ENCODE results near the gene MAP2. TPM values are rescaled to one million over a fixed set of nuclear protein-coding genes. Genes with fewer than 3 reads are reported as not detected.

Gene MAP2, protein sequence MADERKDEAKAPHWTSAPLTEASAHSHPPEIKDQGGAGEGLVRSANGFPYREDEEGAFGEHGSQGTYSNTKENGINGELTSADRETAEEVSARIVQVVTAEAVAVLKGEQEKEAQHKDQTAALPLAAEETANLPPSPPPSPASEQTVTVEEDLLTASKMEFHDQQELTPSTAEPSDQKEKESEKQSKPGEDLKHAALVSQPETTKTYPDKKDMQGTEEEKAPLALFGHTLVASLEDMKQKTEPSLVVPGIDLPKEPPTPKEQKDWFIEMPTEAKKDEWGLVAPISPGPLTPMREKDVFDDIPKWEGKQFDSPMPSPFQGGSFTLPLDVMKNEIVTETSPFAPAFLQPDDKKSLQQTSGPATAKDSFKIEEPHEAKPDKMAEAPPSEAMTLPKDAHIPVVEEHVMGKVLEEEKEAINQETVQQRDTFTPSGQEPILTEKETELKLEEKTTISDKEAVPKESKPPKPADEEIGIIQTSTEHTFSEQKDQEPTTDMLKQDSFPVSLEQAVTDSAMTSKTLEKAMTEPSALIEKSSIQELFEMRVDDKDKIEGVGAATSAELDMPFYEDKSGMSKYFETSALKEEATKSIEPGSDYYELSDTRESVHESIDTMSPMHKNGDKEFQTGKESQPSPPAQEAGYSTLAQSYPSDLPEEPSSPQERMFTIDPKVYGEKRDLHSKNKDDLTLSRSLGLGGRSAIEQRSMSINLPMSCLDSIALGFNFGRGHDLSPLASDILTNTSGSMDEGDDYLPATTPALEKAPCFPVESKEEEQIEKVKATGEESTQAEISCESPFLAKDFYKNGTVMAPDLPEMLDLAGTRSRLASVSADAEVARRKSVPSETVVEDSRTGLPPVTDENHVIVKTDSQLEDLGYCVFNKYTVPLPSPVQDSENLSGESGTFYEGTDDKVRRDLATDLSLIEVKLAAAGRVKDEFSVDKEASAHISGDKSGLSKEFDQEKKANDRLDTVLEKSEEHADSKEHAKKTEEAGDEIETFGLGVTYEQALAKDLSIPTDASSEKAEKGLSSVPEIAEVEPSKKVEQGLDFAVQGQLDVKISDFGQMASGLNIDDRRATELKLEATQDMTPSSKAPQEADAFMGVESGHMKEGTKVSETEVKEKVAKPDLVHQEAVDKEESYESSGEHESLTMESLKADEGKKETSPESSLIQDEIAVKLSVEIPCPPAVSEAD (N-terminal part only)
- under 1 TPM; 0.41 to 0.47 TPM for total RNA-seq
- under 1 TPM in 1 of 2 donors, not detected in 1; 0.20 TPM for polyA plus RNA-seq

DNA sequence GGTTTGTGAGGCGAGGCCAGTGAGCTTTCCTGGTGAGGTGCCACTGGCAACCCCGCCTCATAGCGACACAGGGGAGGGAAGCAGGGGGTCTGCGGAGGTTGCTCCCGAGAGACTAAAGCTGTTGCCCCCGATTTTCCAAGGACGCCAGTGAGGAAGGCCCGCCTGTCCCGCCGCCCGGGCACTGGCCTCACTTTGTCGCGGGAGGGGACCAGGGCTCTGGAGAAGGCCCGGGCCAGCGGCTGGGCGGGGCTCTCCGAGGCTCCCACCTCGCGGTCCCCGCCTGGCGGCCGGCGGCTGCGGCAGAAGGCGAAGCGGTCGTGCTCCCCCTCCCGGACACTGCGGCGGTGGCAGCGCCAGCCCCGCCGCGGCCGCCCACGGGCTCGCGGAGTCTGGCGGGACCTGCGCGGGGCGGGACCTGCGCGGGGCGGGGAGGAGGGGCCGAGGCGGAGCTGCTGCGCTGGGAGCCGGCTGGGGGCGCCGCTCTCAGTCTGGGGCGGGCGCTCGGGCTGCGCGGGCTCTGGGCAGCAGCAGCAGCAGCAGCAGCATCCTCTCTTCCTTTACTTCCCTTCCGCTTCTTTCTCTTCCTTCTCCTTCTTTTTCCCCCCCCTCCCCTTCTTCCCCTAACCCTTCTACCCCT is at the start of gene MAP2:
MAP2 (plus strand) TSS at position 486 of the 637 bp plus-strand sequence. CDS start 229,124 bp downstream, outside the sequence.
- Histone ChIP-seq H3K4me3 (ENCODE audit: low read length in 2 of 2) (peak within 1 kb of the TSS; percentile 11 to 31), H3K27me3 (ENCODE audit: insufficient read depth, low read length) (no peaks in the 10 kb centered on the region), H3K9me3 (ENCODE audit: control insufficient read depth in 1 of 2, low read length in 2 of 2) (no peaks in the 10 kb centered on the region), H3K27ac (ENCODE audit: low read depth, low read length) (no peak within 1 kb of the TSS), H3K36me3 (ENCODE audit: insufficient read depth, low read length) (no peaks in the 10 kb centered on the region), H3K4me1 (ENCODE audit: insufficient read depth, low read length) (peaks cover 9% of the 10 kb centered on the region)
- no peaks in the 10 kb centered on the region for H3K36me3 Mint-ChIP-seq
- peaks cover 5 to 15% (median 10%) of the 10 kb centered on the region in 4 donors for H3K4me1 Mint-ChIP-seq
- POLR2A ChIA-PET (ENCODE audit: partially characterized antibody) = no interaction called here
- intact Hi-C loops (cut with micrococcal nuclease) = no loop called here
- peak; percentile 28 to 42 (median 38) for DNase-seq
- no peak within 1 kb of the TSS for H3K27ac Mint-ChIP-seq
- CTCF ChIA-PET (ENCODE audit: partially characterized antibody) = no interaction called here
- H3K27me3 Mint-ChIP-seq = peaks cover 19 to 22% of the 10 kb centered on the region in 2 donors
- H3K4me3 Mint-ChIP-seq = peak within 1 kb of the TSS; percentile 60 to 79 (median 74)
- H3K9me3 Mint-ChIP-seq = peaks cover 0 to 8% (median under 1%) of the 10 kb centered on the region in 8 donors

DNA sequence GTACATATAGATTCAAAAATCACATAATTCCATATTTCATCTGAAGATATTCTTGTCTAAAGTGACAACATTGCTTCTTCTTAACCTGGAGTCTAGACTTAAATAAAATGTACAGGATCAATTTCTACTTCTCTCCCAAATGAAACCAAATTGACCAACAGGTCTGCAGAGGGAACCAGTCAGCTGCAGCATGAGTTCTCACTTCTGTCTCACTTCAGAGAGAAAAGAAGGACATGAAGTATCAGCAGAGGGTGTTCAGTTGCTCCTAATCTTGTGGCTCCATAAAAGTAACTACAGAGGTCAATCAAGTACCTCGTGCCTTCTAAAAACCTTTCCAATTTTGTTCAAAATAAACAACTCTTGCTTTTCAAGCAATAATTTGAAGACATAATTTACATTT is 47.2 kb upstream of the MAP2 start:
- ChIA-PET CTCF (ENCODE audit: partially characterized antibody) (no interaction called here), POLR2A (ENCODE audit: partially characterized antibody) (no interaction called here)
- Histone ChIP-seq H3K36me3 (ENCODE audit: insufficient read depth, low read length) (no peaks in the 10 kb centered on the region), H3K4me3 (ENCODE audit: low read length in 2 of 2) (no peak overlapping the region), H3K9me3 (ENCODE audit: control insufficient read depth in 1 of 2, low read length in 2 of 2) (no peaks in the 10 kb centered on the region), H3K4me1 (ENCODE audit: insufficient read depth, low read length) (no peaks in the 10 kb centered on the region), H3K27me3 (ENCODE audit: insufficient read depth, low read length) (no peaks in the 10 kb centered on the region), H3K27ac (ENCODE audit: low read depth, low read length) (no peak overlapping the region)
- Mint-ChIP-seq H3K4me1 (no peaks in the 10 kb centered on the region), H3K9me3 (peaks cover 0 to 42% (median 21%) of the 10 kb centered on the region in 8 donors), H3K36me3 (no peaks in the 10 kb centered on the region), H3K4me3 (no peak overlapping the region), H3K27me3 (no peaks in the 10 kb centered on the region), H3K27ac (no peak overlapping the region)
- intact Hi-C loops (cut with micrococcal nuclease) = no loop called here
- no peak for DNase-seq

DNA sequence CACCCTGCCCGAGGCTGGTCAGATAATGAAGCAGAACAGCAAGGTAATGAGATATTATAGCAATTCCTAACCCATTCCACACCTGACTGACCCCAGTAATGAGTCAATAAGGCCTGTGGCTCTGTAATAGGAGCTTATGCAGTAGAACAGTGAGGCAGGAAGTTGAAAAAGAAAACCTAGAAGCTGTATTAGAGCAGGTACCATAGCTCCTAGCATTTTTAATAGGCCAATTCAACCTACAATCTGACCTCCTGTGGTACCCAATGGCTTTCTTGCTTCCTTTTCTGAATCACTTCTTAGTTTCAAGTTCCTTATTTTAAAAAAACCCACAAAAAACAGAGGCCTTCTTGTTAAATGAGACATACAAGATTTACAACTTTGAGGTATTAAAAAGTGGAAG is 43.6 kb upstream of the MAP2 start:
- no peak overlapping the region for H3K4me3 ChIP-seq (ENCODE audit: low read length in 2 of 2)
- intact Hi-C loops (cut with micrococcal nuclease) = no loop called here
- POLR2A ChIA-PET (ENCODE audit: partially characterized antibody) = no interaction called here
- H3K27ac Mint-ChIP-seq = no peak overlapping the region
- no peak for DNase-seq
- CTCF ChIA-PET (ENCODE audit: partially characterized antibody) = no interaction called here
- H3K9me3 ChIP-seq (ENCODE audit: control insufficient read depth in 1 of 2, low read length in 2 of 2) = no peaks in the 10 kb centered on the region
- no peaks in the 10 kb centered on the region for H3K27me3 ChIP-seq (ENCODE audit: insufficient read depth, low read length)
- no peaks in the 10 kb centered on the region for H3K4me1 Mint-ChIP-seq
- H3K27ac ChIP-seq (ENCODE audit: low read depth, low read length) = no peak overlapping the region
- no peaks in the 10 kb centered on the region for H3K36me3 ChIP-seq (ENCODE audit: insufficient read depth, low read length)
- no peaks in the 10 kb centered on the region for H3K4me1 ChIP-seq (ENCODE audit: insufficient read depth, low read length)
- H3K9me3 Mint-ChIP-seq = peaks cover 0 to 22% (median 11%) of the 10 kb centered on the region in 8 donors
- no peak overlapping the region for H3K4me3 Mint-ChIP-seq
- H3K36me3 Mint-ChIP-seq = no peaks in the 10 kb centered on the region
- H3K27me3 Mint-ChIP-seq = no peaks in the 10 kb centered on the region

DNA sequence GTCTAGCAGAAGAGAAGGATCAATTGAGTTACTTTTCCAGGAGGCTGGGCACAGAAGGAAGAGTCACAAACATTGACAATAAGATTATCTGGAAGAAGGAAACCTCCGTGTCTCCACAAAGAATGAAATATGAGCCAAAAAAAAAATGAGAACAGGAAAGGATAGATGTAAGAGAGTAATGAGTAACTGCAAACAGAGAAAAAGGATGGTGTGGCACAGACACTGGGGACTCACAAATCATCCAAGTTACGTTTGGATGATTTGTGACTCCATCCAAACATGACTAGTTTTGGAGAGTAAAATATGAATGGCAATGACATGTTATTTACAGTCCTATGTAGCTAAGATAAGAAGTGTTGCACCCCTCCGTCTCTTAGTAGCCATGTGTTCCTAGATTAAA is 42.8 kb upstream of the MAP2 start:
- H3K4me3 Mint-ChIP-seq = no peak overlapping the region

DNA sequence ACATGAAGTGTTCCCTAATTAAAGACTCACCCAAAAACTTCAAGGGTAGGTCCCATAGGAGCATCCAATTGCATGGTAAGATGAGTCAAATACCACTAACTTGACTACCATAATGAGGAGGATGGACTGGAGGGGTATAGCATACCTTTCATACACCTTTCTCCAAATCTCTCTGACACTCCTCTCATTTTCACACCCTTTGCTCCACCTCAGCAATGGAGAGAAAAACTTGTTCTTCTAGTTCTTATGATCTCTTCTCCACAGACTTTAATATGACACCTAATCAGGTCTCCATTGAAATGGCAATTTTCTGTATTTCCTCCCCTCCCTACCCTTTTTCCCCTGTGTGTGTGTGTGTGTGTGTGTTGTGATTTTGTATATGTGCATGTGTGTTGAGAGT is 41.1 kb upstream of the MAP2 start:
- intact Hi-C loops (cut with micrococcal nuclease) = no loop called here
- no peak overlapping the region for H3K27ac ChIP-seq (ENCODE audit: low read depth, low read length)
- H3K4me3 ChIP-seq (ENCODE audit: low read length in 2 of 2) = no peak overlapping the region
- no peaks in the 10 kb centered on the region for H3K4me1 Mint-ChIP-seq
- POLR2A ChIA-PET (ENCODE audit: partially characterized antibody) = no interaction called here
- no peaks in the 10 kb centered on the region for H3K27me3 ChIP-seq (ENCODE audit: insufficient read depth, low read length)
- H3K27me3 Mint-ChIP-seq = no peaks in the 10 kb centered on the region
- DNase-seq = no peak
- no peaks in the 10 kb centered on the region for H3K9me3 ChIP-seq (ENCODE audit: control insufficient read depth in 1 of 2, low read length in 2 of 2)
- peaks cover 0 to 6% (median 2%) of the 10 kb centered on the region in 8 donors for H3K9me3 Mint-ChIP-seq
- H3K36me3 Mint-ChIP-seq = no peaks in the 10 kb centered on the region
- CTCF ChIA-PET (ENCODE audit: partially characterized antibody) = no interaction called here
- H3K27ac Mint-ChIP-seq = no peak overlapping the region
- H3K36me3 ChIP-seq (ENCODE audit: insufficient read depth, low read length) = no peaks in the 10 kb centered on the region
- H3K4me1 ChIP-seq (ENCODE audit: insufficient read depth, low read length) = no peaks in the 10 kb centered on the region
- no peak overlapping the region for H3K4me3 Mint-ChIP-seq

More for the DNA sequence above, 42.8 kb upstream of the MAP2 start:
- Mint-ChIP-seq H3K36me3 (no peaks in the 10 kb centered on the region), H3K9me3 (peaks cover 0 to 14% (median 7%) of the 10 kb centered on the region in 8 donors), H3K27ac (no peak overlapping the region), H3K27me3 (no peaks in the 10 kb centered on the region), H3K4me1 (no peaks in the 10 kb centered on the region)
- Histone ChIP-seq H3K9me3 (ENCODE audit: control insufficient read depth in 1 of 2, low read length in 2 of 2) (no peaks in the 10 kb centered on the region), H3K27ac (ENCODE audit: low read depth, low read length) (no peak overlapping the region), H3K27me3 (ENCODE audit: insufficient read depth, low read length) (no peaks in the 10 kb centered on the region), H3K4me1 (ENCODE audit: insufficient read depth, low read length) (no peaks in the 10 kb centered on the region), H3K36me3 (ENCODE audit: insufficient read depth, low read length) (no peaks in the 10 kb centered on the region), H3K4me3 (ENCODE audit: low read length in 2 of 2) (no peak overlapping the region)
- DNase-seq = no peak
- intact Hi-C loops (cut with micrococcal nuclease) = no loop called here
- CTCF ChIA-PET (ENCODE audit: partially characterized antibody) = no interaction called here
- POLR2A ChIA-PET (ENCODE audit: partially characterized antibody) = no interaction called here

DNA sequence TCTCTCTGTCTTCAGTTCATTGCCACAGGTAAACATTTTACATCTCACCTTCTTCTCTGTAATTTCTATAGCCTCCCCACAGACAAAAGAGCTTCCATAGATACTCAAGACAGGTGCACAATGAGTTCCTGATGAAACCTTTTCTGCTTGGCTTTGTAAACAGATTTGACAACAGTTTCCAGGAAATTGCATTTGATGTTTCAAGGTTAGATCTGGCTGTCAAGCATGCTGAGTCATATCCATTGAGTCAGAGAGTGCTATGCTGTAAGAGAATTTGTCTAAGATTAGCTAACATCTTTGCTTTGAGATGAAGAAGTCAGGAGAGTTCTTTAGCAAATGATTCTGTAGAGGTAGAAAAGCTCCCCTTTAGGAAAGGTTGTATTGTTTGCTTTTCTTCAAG is 40.6 kb upstream of the MAP2 start:
- Histone ChIP-seq H3K27me3 (ENCODE audit: insufficient read depth, low read length) (no peaks in the 10 kb centered on the region), H3K27ac (ENCODE audit: low read depth, low read length) (no peak overlapping the region), H3K9me3 (ENCODE audit: control insufficient read depth in 1 of 2, low read length in 2 of 2) (no peaks in the 10 kb centered on the region), H3K4me1 (ENCODE audit: insufficient read depth, low read length) (no peaks in the 10 kb centered on the region), H3K4me3 (ENCODE audit: low read length in 2 of 2) (no peak overlapping the region), H3K36me3 (ENCODE audit: insufficient read depth, low read length) (no peaks in the 10 kb centered on the region)
- Mint-ChIP-seq H3K4me1 (no peaks in the 10 kb centered on the region), H3K4me3 (no peak overlapping the region), H3K27ac (no peak overlapping the region), H3K36me3 (no peaks in the 10 kb centered on the region), H3K27me3 (no peaks in the 10 kb centered on the region), H3K9me3 (peaks cover 0 to 6% (median 0%) of the 10 kb centered on the region in 8 donors)
- no peak for DNase-seq
- ChIA-PET POLR2A (ENCODE audit: partially characterized antibody) (no interaction called here), CTCF (ENCODE audit: partially characterized antibody) (no interaction called here)
- intact Hi-C loops (cut with micrococcal nuclease) = no loop called here

Measured in CD4-positive, alpha-beta memory T cell (primary cell).